H1 (cell line): ENCODE results near the gene ZNF791. TPM values are rescaled to one million over a fixed set of nuclear protein-coding genes. Genes with fewer than 3 reads are reported as not detected.

Experiments used
- CTCF ChIA-PET: fragments of 300-600 bp; sonication (Branson Sonifier 250); formaldehyde crosslinking; loops from one replicate; lab custom pipeline; 2021; ENCODE audit not compliant: partially characterized antibody; lab: Charles Lee
- POLR2A ChIA-PET: fragments of 300-600 bp; sonication (Branson Sonifier 250); formaldehyde crosslinking; loops from one replicate; lab custom pipeline; 2021; ENCODE audit warnings: inconsistent platforms; ENCODE audit not compliant: partially characterized antibody; lab: Charles Lee
- DNase-seq, 2 experiments: peaks; one replicate each; pipeline versions ENCODE4 v3.0.0 to v3.0.0-alpha.2; 2010 to 2022; ENCODE audit warnings: low spot score in 2 of 2, low read depth in 1 of 2, mixed read lengths in 1 of 2
- FAIRE-seq: peaks from 2 replicates; lab custom pipeline; 2011; peaks lifted over from hg19 to GRCh38; lab: Jason Lieb, UNC
- H2AFZ ChIP-seq: 2 replicates; pipeline ENCODE4 v1.8.1; 2012; ENCODE audit warnings: low read length, inconsistent platforms
- H2AK5ac ChIP-seq: 2 replicates; pipeline ENCODE4 v1.6.1; 2013; ENCODE audit warnings: low read depth, low read length
- H2BK120ac ChIP-seq: replicated peaks from 2 replicates; pipeline ENCODE3; 2013; ENCODE audit warnings: low read depth, low read length, inconsistent platforms
- H2BK12ac ChIP-seq: 2 replicates; pipeline ENCODE4 v1.6.1; 2013; ENCODE audit warnings: low read depth, low read length
- H2BK15ac ChIP-seq: 2 replicates; pipeline ENCODE4 v1.6.1; 2013; ENCODE audit warnings: low read length
- H2BK20ac ChIP-seq: 2 replicates; pipeline ENCODE4 v1.6.1; 2013; ENCODE audit warnings: low read length
- H2BK5ac ChIP-seq: 2 replicates; pipeline ENCODE4 v1.6.1; 2013; ENCODE audit warnings: low read depth, low read length
- H3K14ac ChIP-seq: 2 replicates; pipeline ENCODE4 v1.6.1; 2013; ENCODE audit warnings: inconsistent platforms; ENCODE audit not compliant: insufficient read length
- H3K18ac ChIP-seq: 2 replicates; pipeline ENCODE4 v1.6.1; 2013; ENCODE audit warnings: low read length; ENCODE audit errors: extremely low read depth
- H3K23ac ChIP-seq: 2 replicates; pipeline ENCODE4 v1.6.1; 2013; ENCODE audit warnings: inconsistent platforms; ENCODE audit not compliant: insufficient read length
- H3K23me2 ChIP-seq: 2 replicates; pipeline ENCODE4 v1.6.1; 2013; ENCODE audit warnings: low read depth, low read length
- H3K27ac ChIP-seq: 2 replicates; pipeline ENCODE4 v1.6.1; 2011; ENCODE audit warnings: low read depth, low read length, inconsistent platforms
- H3K27me3 ChIP-seq, 4 experiments: replicated peaks in 1 of 4; 1 replicate in 1 of 4; 2 replicates in 3 of 4; pipeline versions ENCODE4 v1.6.1 to v1.8.1; 2011 to 2013; ENCODE audit warnings: low read length in 3 of 4, mild to moderate bottlenecking in 3 of 4, inconsistent platforms in 2 of 4, mixed read lengths in 2 of 4, moderate library complexity in 1 of 4; ENCODE audit not compliant: control insufficient read depth in 3 of 4, insufficient read depth in 3 of 4; ENCODE audit errors: extremely low read depth in 1 of 4
- H3K36me3 ChIP-seq, 4 experiments: 2 replicates each; pipeline versions ENCODE4 v1.6.1 to v1.8.1; 2011 to 2013; ENCODE audit warnings: mild to moderate bottlenecking in 4 of 4, low read length in 3 of 4, moderate library complexity in 2 of 4, control low read depth in 1 of 4, inconsistent platforms in 1 of 4; ENCODE audit not compliant: insufficient read depth in 4 of 4, control insufficient read depth in 2 of 4
- H3K4ac ChIP-seq: replicated peaks from 2 replicates; pipeline ENCODE3; 2013; ENCODE audit warnings: low read length, low read depth, mixed read lengths, inconsistent platforms; ENCODE audit not compliant: insufficient read length
- H3K4me1 ChIP-seq, 4 experiments: replicated peaks in 1 of 4; 1 replicate in 1 of 4; 2 replicates in 3 of 4; pipeline versions ENCODE4 v1.6.1 to v1.8.1; 2011 to 2013; ENCODE audit warnings: low read length in 3 of 4, inconsistent platforms in 2 of 4, mixed read lengths in 1 of 4; ENCODE audit not compliant: insufficient read depth in 4 of 4, control insufficient read depth in 3 of 4
- H3K4me2 ChIP-seq, 2 experiments: 2 replicates each; pipeline versions ENCODE4 v1.6.1 to v1.8.1; 2011 to 2013; ENCODE audit warnings: low read depth in 2 of 2, low read length in 2 of 2, control low read depth in 1 of 2, inconsistent platforms in 1 of 2, mild to moderate bottlenecking in 1 of 2; ENCODE audit not compliant: insufficient read depth in 1 of 2
- H3K4me3 ChIP-seq, 4 experiments: fragments of 200-600, 300-600 bp in 1 of 4; sonication (generic), shearing (Covaris generic), sonication (Bioruptor Twin) in 1 of 4; 2 replicates each; pipeline versions ENCODE4 v1.5.1 to v1.8.1; 2011 to 2016; ENCODE audit warnings: low read length in 4 of 4, low read depth in 3 of 4, control low read depth in 2 of 4, inconsistent platforms in 2 of 4, mild to moderate bottlenecking in 2 of 4, mixed read lengths in 1 of 4, moderate library complexity in 1 of 4; ENCODE audit not compliant: insufficient read depth in 2 of 4; ENCODE audit errors: extremely low read depth in 1 of 4
- H3K56ac ChIP-seq: replicated peaks from 2 replicates; pipeline ENCODE3; 2013; ENCODE audit warnings: low read depth, mild to moderate bottlenecking, mixed read lengths, low read length, inconsistent platforms; ENCODE audit not compliant: insufficient read length
- H3K79me1 ChIP-seq: 2 replicates; pipeline ENCODE4 v1.6.1; 2013; ENCODE audit warnings: low read depth, low read length, control low read depth
- H3K79me2 ChIP-seq, 2 experiments: 2 replicates each; pipeline versions ENCODE4 v1.6.1 to v1.8.1; 2012 to 2013; ENCODE audit warnings: low read length in 2 of 2, mild to moderate bottlenecking in 2 of 2, inconsistent platforms in 1 of 2; ENCODE audit not compliant: insufficient read depth in 2 of 2, control insufficient read depth in 1 of 2
- H3K9ac ChIP-seq, 4 experiments: replicated peaks in 1 of 4; 1 replicate in 1 of 4; 2 replicates in 3 of 4; pipeline versions ENCODE4 v1.6.1 to v1.8.1; 2011 to 2013; ENCODE audit warnings: low read depth in 3 of 4, low read length in 3 of 4, control low read depth in 2 of 4, mild to moderate bottlenecking in 2 of 4, moderate library complexity in 2 of 4, inconsistent platforms in 1 of 4; ENCODE audit errors: extremely low read depth in 1 of 4
- H3K9me3 ChIP-seq, 2 experiments: 2 replicates each; pipeline versions ENCODE4 v1.6.1 to v1.8.1; 2012 to 2013; ENCODE audit warnings: mild to moderate bottlenecking in 2 of 2, moderate library complexity in 2 of 2, control low read depth in 1 of 2, inconsistent platforms in 1 of 2, low read depth in 1 of 2, low read length in 1 of 2, mixed read lengths in 1 of 2; ENCODE audit not compliant: insufficient read depth in 2 of 2
- H4K20me1 ChIP-seq, 2 experiments: replicated peaks in 1 of 2; 2 replicates each; pipeline versions ENCODE3 to v1.8.1; 2011 to 2013; ENCODE audit warnings: inconsistent platforms in 2 of 2, low read length in 2 of 2, mild to moderate bottlenecking in 1 of 2; ENCODE audit not compliant: insufficient read depth in 2 of 2, control insufficient read depth in 1 of 2
- H4K5ac ChIP-seq: 2 replicates; pipeline ENCODE4 v1.6.1; 2013; ENCODE audit warnings: low read length, low read depth, mixed read lengths, inconsistent platforms; ENCODE audit not compliant: insufficient read length
- H4K8ac ChIP-seq: 2 replicates; pipeline ENCODE4 v1.8.0; 2013; ENCODE audit warnings: mild to moderate bottlenecking, moderate library complexity, low read length, inconsistent platforms; ENCODE audit not compliant: insufficient read depth; ENCODE audit errors: extremely low read depth
- H4K91ac ChIP-seq: replicated peaks from 2 replicates; pipeline ENCODE3; 2013; ENCODE audit warnings: low read length, mixed read lengths, inconsistent platforms; ENCODE audit not compliant: insufficient read length
- BACH1 ChIP-seq: IDR thresholded peaks from 2 replicates; pipeline ENCODE4 v1.6.1; 2012; ENCODE audit warnings: low read length, improper control_type of control experiment
- CTCF ChIP-seq, 3 experiments: IDR thresholded peaks; 1 replicate in 2 of 3; 2 replicates in 1 of 3; pipeline versions ENCODE4 v1.5.1 to v1.6.1; 2011; ENCODE audit warnings: low read length in 3 of 3, mild to moderate bottlenecking in 3 of 3, inconsistent platforms in 2 of 3, low read depth in 1 of 3, moderate library complexity in 1 of 3; ENCODE audit not compliant: insufficient read depth in 1 of 3; ENCODE audit errors: control extremely low read depth in 1 of 3
- GABPA ChIP-seq: IDR thresholded peaks from 2 replicates; pipeline ENCODE4 v1.6.1; 2011; ENCODE audit warnings: mild to moderate bottlenecking, low read length, moderate library complexity, borderline replicate concordance; ENCODE audit not compliant: insufficient read depth
- KDM1A ChIP-seq: fragments of 200-600, 300-600 bp; sonication (generic); IDR thresholded peaks from 2 replicates; pipeline ENCODE4 v1.7.1; 2016; ENCODE audit warnings: mild to moderate bottlenecking, low read length, borderline replicate concordance
- MAX ChIP-seq: IDR thresholded peaks from 2 replicates; pipeline ENCODE4 v1.6.1; 2012; ENCODE audit warnings: inconsistent platforms
- POLR2AphosphoS5 ChIP-seq: IDR thresholded peaks from 2 replicates; pipeline ENCODE4 v1.6.1; 2011; ENCODE audit warnings: low read depth, low read length
- RAD21 ChIP-seq, 2 experiments: IDR thresholded peaks in 1 of 2; conservative IDR thresholded peaks in 1 of 2; 2 replicates each; pipeline ENCODE4 v1.6.1; 2011; ENCODE audit warnings: low read depth in 2 of 2, low read length in 2 of 2, improper control_type of control experiment in 1 of 2, inconsistent platforms in 1 of 2, mild to moderate bottlenecking in 1 of 2, moderate library complexity in 1 of 2
- TAF1 ChIP-seq: IDR thresholded peaks from 2 replicates; pipeline ENCODE4 v1.6.1; 2011; ENCODE audit warnings: mild to moderate bottlenecking, low read depth, low read length
- TCF12 ChIP-seq: IDR thresholded peaks from 2 replicates; pipeline ENCODE4 v1.6.1; 2011; ENCODE audit warnings: low read depth, mild to moderate bottlenecking, low read length
- YY1 ChIP-seq: IDR thresholded peaks from 2 replicates; pipeline ENCODE4 v1.6.1; 2011; ENCODE audit warnings: low read depth, mild to moderate bottlenecking, low read length
- WGBS, 2 experiments: shearing (Covaris generic) in 1 of 2; methylation state at CpG; one replicate each; pipeline versions ENCODE4 v1.1.6 to v1.1.7; 2013 to 2015; ENCODE audit warnings: low lambda C conversion rate in 2 of 2, mixed read lengths in 2 of 2, inconsistent platforms in 1 of 2, low coverage in 1 of 2, missing lambda C conversion rate in 1 of 2; ENCODE audit not compliant: insufficient replicate concordance in 2 of 2, insufficient coverage in 1 of 2, insufficient read length in 1 of 2; ENCODE audit errors: extremely low coverage in 1 of 2, missing lambda C conversion rate in 1 of 2; 5-methylcytosine and 5-hydroxymethylcytosine counted together
- polyA plus RNA-seq, 7 experiments: library from polyadenylated mRNA; depleted of rRNA in 3 of 7; stranded (reverse) in 5 of 7; unstranded in 2 of 7; fragments of >200 nt in 5 of 7; fragments of 200-250 nt in 2 of 7; gene quantifications; 1 replicate in 5 of 7; 2 replicates in 1 of 7; 4 replicates in 1 of 7; pipeline versions ENCODE4 v1.2.1 to v1.2.3, GENCODE V29; 2011 to 2013; ENCODE audit warnings: missing spikeins in 2 of 7, mixed read lengths in 2 of 7
- total RNA-seq: library from RNA; stranded (reverse); fragmentation: NEBNext Ultra II Directional; extraction: Animal tissue kit (Norgen Biotek cat#: 25700); gene quantifications from 2 replicates; pipeline ENCODE4 v1.2.1, GENCODE V29; 2021

The ZNF791 gene
- total and polyA plus RNA-seq, 2 of the 8 experiments (the other 6 are each of a cell fraction or from before 2014, with no cell fraction given): 4.1 to 18.6 TPM

DNA sequence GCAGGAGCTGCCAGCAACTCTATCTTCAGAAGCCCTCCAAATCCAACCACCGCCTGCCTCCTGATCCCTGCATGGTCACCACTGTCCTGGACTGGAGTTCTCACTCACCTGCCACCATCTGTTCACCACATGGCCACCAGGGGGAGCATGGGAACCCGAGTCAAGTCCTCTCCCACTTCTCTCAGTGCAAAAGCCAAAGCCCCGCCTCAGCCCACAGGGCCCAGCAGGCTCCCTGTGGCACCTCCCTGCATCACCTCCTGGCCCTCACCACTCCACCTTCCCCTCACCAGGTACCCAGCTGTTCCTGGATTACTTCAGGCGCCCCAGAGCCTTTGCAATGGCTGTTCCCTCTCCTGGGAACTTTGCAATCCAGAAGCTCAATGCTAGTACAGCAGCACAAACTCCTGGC lies 65.7 kb downstream of the ZNF791 start:
- no peak overlapping the region for H2BK20ac ChIP-seq
- no peak overlapping the region for H2BK15ac ChIP-seq
- H3K4ac ChIP-seq: no peak overlapping the region
- H3K79me1 ChIP-seq: peaks cover 9% of the 10 kb centered on the region; the same call in 1 of the 2 replicates
- no peak overlapping the region for H2AFZ ChIP-seq
- no peak overlapping the region for H3K9ac ChIP-seq
- FAIRE-seq: no peak
- peak overlapping the region; percentile 53; the same call in 1 of the 2 replicates for H4K8ac ChIP-seq
- H3K18ac ChIP-seq: no peak overlapping the region
- H4K5ac ChIP-seq: no peak overlapping the region
- no peaks in the 10 kb centered on the region for H3K27me3 ChIP-seq
- no peaks in the 10 kb centered on the region; a peak in 1 of 7 replicates for H3K4me1 ChIP-seq
- no peak overlapping the region for H2BK12ac ChIP-seq
- H3K4me2 ChIP-seq: no peak overlapping the region
- no peak overlapping the region for H4K91ac ChIP-seq
- H3K14ac ChIP-seq: no peak overlapping the region
- H3K56ac ChIP-seq: no peak overlapping the region
- no peaks in the 10 kb centered on the region for H3K23me2 ChIP-seq
- H3K4me3 ChIP-seq: no peak overlapping the region
- peaks cover 3 to 20% of the 10 kb centered on the region in 2 experiments for H4K20me1 ChIP-seq
- no peaks in the 10 kb centered on the region; a peak in 1 of 4 replicates for H3K9me3 ChIP-seq
- H2BK5ac ChIP-seq: no peak overlapping the region
- H3K36me3 ChIP-seq: peaks cover 36 to 57% (median 52%) of the 10 kb centered on the region in 4 experiments
- H2BK120ac ChIP-seq: no peak overlapping the region
- ChIA-PET CTCF (interaction anchor here (0.7 to 3.5 kb wide), 15 partner anchors 9 to 172 kb away, joined by 3 to 20 read pairs (median 4); partner anchors contain the start of genes MAN2B1 and WDR83), POLR2A (interaction anchor here (0.8 to 6.4 kb wide), 11 partner anchors 10 to 65 kb away, joined by 3 to 93 read pairs (median 3); partner anchors contain the start of genes FBXW9, MAN2B1 and WDR83)
- 33% methylated on average over 4 of the region's 4 CpGs; no CpG with 5 or more reads in 1 of the 2 experiments for WGBS, 2 experiments
- no peak overlapping the region for H3K27ac ChIP-seq
- H2AK5ac ChIP-seq: no peak overlapping the region
- peaks cover 0 to 11% of the 10 kb centered on the region in 2 experiments; a peak in 2 of 4 replicates for H3K79me2 ChIP-seq
- peak in 1 of 2 experiments; percentile 99 for DNase-seq
- no peak overlapping the region for H3K23ac ChIP-seq
- TF ChIP-seq GABPA (0 out of 2 replicates have a peak, but pooled peaks have one; percentile 48), CTCF (IDR thresholded peaks at IDR 0.05; ENCODE audit: control extremely low read depth in 1 of 3, insufficient read depth in 1 of 3, low read depth in 1 of 3, low read length in 3 of 3) (peak; percentile 82 to 97 (median 94)), TAF1 (0 out of 2 replicates have a peak, but pooled peaks have one; percentile 20), RAD21 (IDR thresholded peaks at IDR 0.05 in 1 of 2, conservative IDR thresholded peaks at IDR 0.05 in 1 of 2; ENCODE audit: low read depth in 2 of 2, low read length in 2 of 2) (peak; percentile 47 to 57; a peak in 3 of 4 replicates), MAX (peak; percentile 48; the same call in 1 of the 2 replicates), BACH1 (no peak), YY1 (no peak), KDM1A (peak; percentile 11; the same call in 1 of the 2 replicates), POLR2AphosphoS5 (peak; percentile 57; the same call in 1 of the 2 replicates), TCF12 (no peak)
